H1 (cell line): ENCODE data around the gene IGF2R. TPM values are rescaled to one million over a fixed set of nuclear protein-coding genes. Genes with fewer than 3 reads are reported as not detected.

Experiments
- CTCF ChIA-PET: fragments of 300-600 bp; sonication (Branson Sonifier 250); formaldehyde crosslinking; loops from one replicate; lab custom pipeline; 2021; ENCODE audit not compliant: partially characterized antibody; lab: Charles Lee
- POLR2A ChIA-PET: fragments of 300-600 bp; sonication (Branson Sonifier 250); formaldehyde crosslinking; loops from one replicate; lab custom pipeline; 2021; ENCODE audit warnings: inconsistent platforms; ENCODE audit not compliant: partially characterized antibody; lab: Charles Lee
- DNase-seq, 2 experiments: peaks; one replicate each; pipeline versions ENCODE4 v3.0.0 to v3.0.0-alpha.2; 2010 to 2022; ENCODE audit warnings: low spot score in 2 of 2, low read depth in 1 of 2, mixed read lengths in 1 of 2
- FAIRE-seq: peaks from 2 replicates; lab custom pipeline; 2011; peaks lifted over from hg19 to GRCh38; lab: Jason Lieb, UNC
- H2AFZ ChIP-seq: 2 replicates; pipeline ENCODE4 v1.8.1; 2012; ENCODE audit warnings: low read length, inconsistent platforms
- H2AK5ac ChIP-seq: 2 replicates; pipeline ENCODE4 v1.6.1; 2013; ENCODE audit warnings: low read depth, low read length
- H2BK120ac ChIP-seq: replicated peaks from 2 replicates; pipeline ENCODE3; 2013; ENCODE audit warnings: low read depth, low read length, inconsistent platforms
- H2BK12ac ChIP-seq: 2 replicates; pipeline ENCODE4 v1.6.1; 2013; ENCODE audit warnings: low read depth, low read length
- H2BK15ac ChIP-seq: 2 replicates; pipeline ENCODE4 v1.6.1; 2013; ENCODE audit warnings: low read length
- H2BK20ac ChIP-seq: 2 replicates; pipeline ENCODE4 v1.6.1; 2013; ENCODE audit warnings: low read length
- H2BK5ac ChIP-seq: 2 replicates; pipeline ENCODE4 v1.6.1; 2013; ENCODE audit warnings: low read depth, low read length
- H3K14ac ChIP-seq: 2 replicates; pipeline ENCODE4 v1.6.1; 2013; ENCODE audit warnings: inconsistent platforms; ENCODE audit not compliant: insufficient read length
- H3K18ac ChIP-seq: 2 replicates; pipeline ENCODE4 v1.6.1; 2013; ENCODE audit warnings: low read length; ENCODE audit errors: extremely low read depth
- H3K23ac ChIP-seq: 2 replicates; pipeline ENCODE4 v1.6.1; 2013; ENCODE audit warnings: inconsistent platforms; ENCODE audit not compliant: insufficient read length
- H3K23me2 ChIP-seq: 2 replicates; pipeline ENCODE4 v1.6.1; 2013; ENCODE audit warnings: low read depth, low read length
- H3K27ac ChIP-seq: 2 replicates; pipeline ENCODE4 v1.6.1; 2011; ENCODE audit warnings: low read depth, low read length, inconsistent platforms
- H3K27me3 ChIP-seq, 4 experiments: replicated peaks in 1 of 4; 1 replicate in 1 of 4; 2 replicates in 3 of 4; pipeline versions ENCODE4 v1.6.1 to v1.8.1; 2011 to 2013; ENCODE audit warnings: low read length in 3 of 4, mild to moderate bottlenecking in 3 of 4, inconsistent platforms in 2 of 4, mixed read lengths in 2 of 4, moderate library complexity in 1 of 4; ENCODE audit not compliant: control insufficient read depth in 3 of 4, insufficient read depth in 3 of 4; ENCODE audit errors: extremely low read depth in 1 of 4
- H3K36me3 ChIP-seq, 4 experiments: 2 replicates each; pipeline versions ENCODE4 v1.6.1 to v1.8.1; 2011 to 2013; ENCODE audit warnings: mild to moderate bottlenecking in 4 of 4, low read length in 3 of 4, moderate library complexity in 2 of 4, control low read depth in 1 of 4, inconsistent platforms in 1 of 4; ENCODE audit not compliant: insufficient read depth in 4 of 4, control insufficient read depth in 2 of 4
- H3K4ac ChIP-seq: replicated peaks from 2 replicates; pipeline ENCODE3; 2013; ENCODE audit warnings: low read length, low read depth, mixed read lengths, inconsistent platforms; ENCODE audit not compliant: insufficient read length
- H3K4me1 ChIP-seq, 4 experiments: replicated peaks in 1 of 4; 1 replicate in 1 of 4; 2 replicates in 3 of 4; pipeline versions ENCODE4 v1.6.1 to v1.8.1; 2011 to 2013; ENCODE audit warnings: low read length in 3 of 4, inconsistent platforms in 2 of 4, mixed read lengths in 1 of 4; ENCODE audit not compliant: insufficient read depth in 4 of 4, control insufficient read depth in 3 of 4
- H3K4me2 ChIP-seq, 2 experiments: 2 replicates each; pipeline versions ENCODE4 v1.6.1 to v1.8.1; 2011 to 2013; ENCODE audit warnings: low read depth in 2 of 2, low read length in 2 of 2, control low read depth in 1 of 2, inconsistent platforms in 1 of 2, mild to moderate bottlenecking in 1 of 2; ENCODE audit not compliant: insufficient read depth in 1 of 2
- H3K4me3 ChIP-seq, 4 experiments: fragments of 200-600, 300-600 bp in 1 of 4; sonication (generic), shearing (Covaris generic), sonication (Bioruptor Twin) in 1 of 4; 2 replicates each; pipeline versions ENCODE4 v1.5.1 to v1.8.1; 2011 to 2016; ENCODE audit warnings: low read length in 4 of 4, low read depth in 3 of 4, control low read depth in 2 of 4, inconsistent platforms in 2 of 4, mild to moderate bottlenecking in 2 of 4, mixed read lengths in 1 of 4, moderate library complexity in 1 of 4; ENCODE audit not compliant: insufficient read depth in 2 of 4; ENCODE audit errors: extremely low read depth in 1 of 4
- H3K56ac ChIP-seq: replicated peaks from 2 replicates; pipeline ENCODE3; 2013; ENCODE audit warnings: low read depth, mild to moderate bottlenecking, mixed read lengths, low read length, inconsistent platforms; ENCODE audit not compliant: insufficient read length
- H3K79me1 ChIP-seq: 2 replicates; pipeline ENCODE4 v1.6.1; 2013; ENCODE audit warnings: low read depth, low read length, control low read depth
- H3K79me2 ChIP-seq, 2 experiments: 2 replicates each; pipeline versions ENCODE4 v1.6.1 to v1.8.1; 2012 to 2013; ENCODE audit warnings: low read length in 2 of 2, mild to moderate bottlenecking in 2 of 2, inconsistent platforms in 1 of 2; ENCODE audit not compliant: insufficient read depth in 2 of 2, control insufficient read depth in 1 of 2
- H3K9ac ChIP-seq, 4 experiments: replicated peaks in 1 of 4; 1 replicate in 1 of 4; 2 replicates in 3 of 4; pipeline versions ENCODE4 v1.6.1 to v1.8.1; 2011 to 2013; ENCODE audit warnings: low read depth in 3 of 4, low read length in 3 of 4, control low read depth in 2 of 4, mild to moderate bottlenecking in 2 of 4, moderate library complexity in 2 of 4, inconsistent platforms in 1 of 4; ENCODE audit errors: extremely low read depth in 1 of 4
- H3K9me3 ChIP-seq, 2 experiments: 2 replicates each; pipeline versions ENCODE4 v1.6.1 to v1.8.1; 2012 to 2013; ENCODE audit warnings: mild to moderate bottlenecking in 2 of 2, moderate library complexity in 2 of 2, control low read depth in 1 of 2, inconsistent platforms in 1 of 2, low read depth in 1 of 2, low read length in 1 of 2, mixed read lengths in 1 of 2; ENCODE audit not compliant: insufficient read depth in 2 of 2
- H4K20me1 ChIP-seq, 2 experiments: replicated peaks in 1 of 2; 2 replicates each; pipeline versions ENCODE3 to v1.8.1; 2011 to 2013; ENCODE audit warnings: inconsistent platforms in 2 of 2, low read length in 2 of 2, mild to moderate bottlenecking in 1 of 2; ENCODE audit not compliant: insufficient read depth in 2 of 2, control insufficient read depth in 1 of 2
- H4K5ac ChIP-seq: 2 replicates; pipeline ENCODE4 v1.6.1; 2013; ENCODE audit warnings: low read length, low read depth, mixed read lengths, inconsistent platforms; ENCODE audit not compliant: insufficient read length
- H4K8ac ChIP-seq: 2 replicates; pipeline ENCODE4 v1.8.0; 2013; ENCODE audit warnings: mild to moderate bottlenecking, moderate library complexity, low read length, inconsistent platforms; ENCODE audit not compliant: insufficient read depth; ENCODE audit errors: extremely low read depth
- H4K91ac ChIP-seq: replicated peaks from 2 replicates; pipeline ENCODE3; 2013; ENCODE audit warnings: low read length, mixed read lengths, inconsistent platforms; ENCODE audit not compliant: insufficient read length
- E2F6 ChIP-seq: IDR thresholded peaks from 2 replicates; pipeline ENCODE4 v1.6.1; 2012; ENCODE audit warnings: inconsistent platforms
- GTF2F1 ChIP-seq: IDR thresholded peaks from 2 replicates; pipeline ENCODE4 v1.6.1; 2012; ENCODE audit warnings: low read depth, low read length, improper control_type of control experiment, borderline replicate concordance
- HDAC2 ChIP-seq, 2 experiments: fragments of 300-600 bp in 1 of 2; sonication (generic) in 1 of 2; IDR thresholded peaks; 2 replicates each; pipeline ENCODE4 v1.6.1; 2011 to 2012; ENCODE audit warnings: low read depth in 2 of 2, low read length in 2 of 2, mild to moderate bottlenecking in 2 of 2, moderate library complexity in 2 of 2, borderline replicate concordance in 1 of 2, inconsistent platforms in 1 of 2
- HDAC6 ChIP-seq: IDR thresholded peaks from one replicate; pipeline ENCODE4 v1.7.1; 2012; ENCODE audit warnings: low read depth, mild to moderate bottlenecking, inconsistent platforms, low read length, moderate library complexity
- KDM5A ChIP-seq: fragments of 200-600 bp; IDR thresholded peaks from 2 replicates; pipeline ENCODE4 v1.7.1; 2012; ENCODE audit warnings: mild to moderate bottlenecking, low read length, inconsistent platforms, mixed read lengths
- MAFK ChIP-seq: IDR thresholded peaks from 2 replicates; pipeline ENCODE4 v1.6.1; 2012; ENCODE audit warnings: low read depth, mild to moderate bottlenecking, improper control_type of control experiment, low read length
- NRF1 ChIP-seq: IDR thresholded peaks from 2 replicates; pipeline ENCODE4 v1.6.1; 2011; ENCODE audit warnings: mild to moderate bottlenecking, low read depth, low read length, improper control_type of control experiment
- RNF2 ChIP-seq: fragments of 200-900, 300-1000 bp; sonication (generic); IDR thresholded peaks from 2 replicates; pipeline ENCODE4 v1.7.1; 2016; ENCODE audit warnings: borderline replicate concordance, low read depth, mild to moderate bottlenecking, antibody characterized with exemption, low read length; ENCODE audit not compliant: poor library complexity, severe bottlenecking; ENCODE audit errors: missing control alignments
- RXRA ChIP-seq: IDR thresholded peaks from 2 replicates; pipeline ENCODE4 v1.6.1; 2011; ENCODE audit warnings: low read depth, mild to moderate bottlenecking, low read length, moderate library complexity; ENCODE audit not compliant: insufficient read depth
- SAP30 ChIP-seq: fragments of 300-600 bp; sonication (generic); IDR thresholded peaks from 2 replicates; pipeline ENCODE4 v1.7.1; 2012; ENCODE audit warnings: low read length, moderate library complexity, mild to moderate bottlenecking, inconsistent platforms; ENCODE audit not compliant: insufficient read depth, insufficient replicate concordance
- SP4 ChIP-seq: IDR thresholded peaks from 2 replicates; pipeline ENCODE4 v1.6.1; 2012; ENCODE audit warnings: low read length, inconsistent platforms
- USF2 ChIP-seq: IDR thresholded peaks from 2 replicates; pipeline ENCODE4 v1.6.1; 2011; ENCODE audit warnings: low read length, improper control_type of control experiment
- WGBS, 2 experiments: shearing (Covaris generic) in 1 of 2; methylation state at CpG; one replicate each; pipeline versions ENCODE4 v1.1.6 to v1.1.7; 2013 to 2015; ENCODE audit warnings: low lambda C conversion rate in 2 of 2, mixed read lengths in 2 of 2, inconsistent platforms in 1 of 2, low coverage in 1 of 2, missing lambda C conversion rate in 1 of 2; ENCODE audit not compliant: insufficient replicate concordance in 2 of 2, insufficient coverage in 1 of 2, insufficient read length in 1 of 2; ENCODE audit errors: extremely low coverage in 1 of 2, missing lambda C conversion rate in 1 of 2; 5-methylcytosine and 5-hydroxymethylcytosine counted together
- polyA plus RNA-seq, 7 experiments: library from polyadenylated mRNA; depleted of rRNA in 3 of 7; stranded (reverse) in 5 of 7; unstranded in 2 of 7; fragments of >200 nt in 5 of 7; fragments of 200-250 nt in 2 of 7; gene quantifications; 1 replicate in 5 of 7; 2 replicates in 1 of 7; 4 replicates in 1 of 7; pipeline versions ENCODE4 v1.2.1 to v1.2.3, GENCODE V29; 2011 to 2013; ENCODE audit warnings: missing spikeins in 2 of 7, mixed read lengths in 2 of 7
- total RNA-seq: library from RNA; stranded (reverse); fragmentation: NEBNext Ultra II Directional; extraction: Animal tissue kit (Norgen Biotek cat#: 25700); gene quantifications from 2 replicates; pipeline ENCODE4 v1.2.1, GENCODE V29; 2021

Gene IGF2R
- total and polyA plus RNA-seq, 2 of the 8 experiments (the other 6 are each of a cell fraction or from before 2014, with no cell fraction given): 20.6 to 74.1 TPM

DNA sequence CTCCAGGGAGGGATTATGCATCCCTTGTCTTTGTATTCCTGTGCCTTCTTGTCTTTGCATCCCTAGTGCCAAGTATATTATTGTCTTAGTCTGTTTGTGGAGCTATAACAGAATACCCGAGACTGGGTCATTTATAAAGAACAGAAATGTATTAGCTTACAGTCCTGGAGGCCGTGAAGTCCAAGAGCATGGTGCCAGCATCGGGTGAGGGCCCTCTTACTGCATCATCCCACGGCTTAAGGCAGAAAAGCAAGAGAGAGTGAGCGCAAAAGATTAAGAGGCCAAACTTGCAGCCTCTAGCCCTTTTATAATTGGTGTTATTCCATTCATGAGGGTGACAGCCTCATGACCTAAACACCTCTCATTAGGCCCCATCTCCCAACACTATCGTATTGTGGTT, 8.4 kb upstream of the IGF2R start:
- no peak overlapping the region for H3K18ac ChIP-seq
- POLR2A ChIA-PET: no interaction called here
- no peak overlapping the region for H3K4me3 ChIP-seq
- no peak overlapping the region for H2BK12ac ChIP-seq
- H4K5ac ChIP-seq: no peak overlapping the region
- H2BK15ac ChIP-seq: no peak overlapping the region
- no peak overlapping the region for H3K23ac ChIP-seq
- H4K20me1 ChIP-seq: no peaks in the 10 kb centered on the region
- H3K4me2 ChIP-seq: no peak overlapping the region
- H2BK5ac ChIP-seq: no peak overlapping the region
- no peaks in the 10 kb centered on the region for H3K36me3 ChIP-seq
- no peak overlapping the region for H2BK20ac ChIP-seq
- H3K9me3 ChIP-seq: no peaks in the 10 kb centered on the region
- no peaks in the 10 kb centered on the region for H3K79me2 ChIP-seq
- H2AFZ ChIP-seq: no peak overlapping the region
- 87% methylated on average over 6 of the region's 6 CpGs; no CpG with 5 or more reads in 1 of the 2 experiments for WGBS, 2 experiments
- no peak overlapping the region for H3K14ac ChIP-seq
- no peak overlapping the region for H3K56ac ChIP-seq
- no peak overlapping the region for H3K4ac ChIP-seq
- CTCF ChIA-PET: no interaction called here
- H3K79me1 ChIP-seq: no peaks in the 10 kb centered on the region
- no peak overlapping the region for H3K9ac ChIP-seq
- no peaks in the 10 kb centered on the region for H3K4me1 ChIP-seq
- H2AK5ac ChIP-seq: no peak overlapping the region
- no peak overlapping the region for H4K91ac ChIP-seq
- no peak overlapping the region for H2BK120ac ChIP-seq
- no peak overlapping the region for H3K27ac ChIP-seq
- FAIRE-seq (no peak), DNase-seq (peak in 1 of 2 experiments; percentile 10)
- no peak overlapping the region for H4K8ac ChIP-seq
- no peaks in the 10 kb centered on the region; the same call in 1 of the 2 replicates for H3K23me2 ChIP-seq
- peaks cover 0 to 7% (median 0%) of the 10 kb centered on the region in 4 experiments; a peak in 1 of 7 replicates for H3K27me3 ChIP-seq
- TF ChIP-seq KDM5A: no peak
- no peak for TF ChIP-seq SP4
- no peak for TF ChIP-seq MAFK
- TF ChIP-seq USF2: no peak
- TF ChIP-seq GTF2F1: no peak
- no peak for TF ChIP-seq HDAC2 (IDR thresholded peaks at IDR 0.05; ENCODE audit: borderline replicate concordance in 1 of 2, low read depth in 2 of 2, low read length in 2 of 2)
- TF ChIP-seq RXRA: no peak
- no peak for TF ChIP-seq SAP30
- no peak for TF ChIP-seq NRF1
- no peak for TF ChIP-seq RNF2
- no peak for TF ChIP-seq E2F6
- TF ChIP-seq HDAC6: no peak
